Common myeloid progenitor, CD34-positive (primary cell): Measurements from ENCODE around the gene SLC16A3.

Experiments used
- CTCF ChIA-PET: fragments of 350-600 bp; sonication (Branson Sonifier 250); formaldehyde crosslinking; loops from one replicate; lab custom pipeline; 2021; ENCODE audit warnings: antibody characterized with exemption; lab: Charles Lee
- POLR2A ChIA-PET: fragments of 350-600 bp; sonication (Branson Sonifier 250); formaldehyde crosslinking; loops from one replicate; lab custom pipeline; 2021; ENCODE audit warnings: antibody characterized with exemption; lab: Charles Lee
- DNase-seq, 3 donors: peaks; one replicate each; pipeline versions ENCODE4 v3.0.0 to v3.0.0-alpha.2; 2013
- H3K27ac ChIP-seq, 2 experiments: 1 replicate in 1 of 2; 2 replicates in 1 of 2; pipeline ENCODE4 v1.7.0; 2013; ENCODE audit warnings: inconsistent platforms in 2 of 2, low read length in 2 of 2, mild to moderate bottlenecking in 2 of 2, low read depth in 1 of 2, moderate library complexity in 1 of 2; ENCODE audit not compliant: severe bottlenecking in 2 of 2, insufficient read depth in 1 of 2, poor library complexity in 1 of 2
- H3K27me3 ChIP-seq, 5 experiments: replicated peaks in 2 of 5; 1 replicate in 3 of 5; 2 replicates in 2 of 5; pipeline versions ENCODE4 v1.6.1 to v1.7.0; 2013; ENCODE audit warnings: low read length in 4 of 5, mild to moderate bottlenecking in 2 of 5, moderate library complexity in 2 of 5, inconsistent platforms in 1 of 5; ENCODE audit not compliant: insufficient read depth in 5 of 5, control insufficient read depth in 4 of 5
- H3K36me3 ChIP-seq, 4 experiments: 1 replicate in 2 of 4; 2 replicates in 2 of 4; pipeline versions ENCODE4 v1.6.1 to v1.7.0; 2013; ENCODE audit warnings: low read length in 3 of 4, control low read depth in 1 of 4, mild to moderate bottlenecking in 1 of 4; ENCODE audit not compliant: control insufficient read depth in 4 of 4, insufficient read depth in 4 of 4
- H3K4me1 ChIP-seq, 4 experiments: 1 replicate in 3 of 4; 2 replicates in 1 of 4; pipeline versions ENCODE4 v1.6.1 to v1.7.1; 2013; ENCODE audit warnings: low read length in 3 of 4, mild to moderate bottlenecking in 3 of 4, control low read depth in 1 of 4, inconsistent platforms in 1 of 4, moderate library complexity in 1 of 4; ENCODE audit not compliant: control insufficient read depth in 4 of 4, insufficient read depth in 4 of 4; ENCODE audit errors: control extremely low read depth in 1 of 4
- H3K4me3 ChIP-seq, 7 experiments: 1 replicate in 4 of 7; 2 replicates in 3 of 7; pipeline versions ENCODE4 v1.5.1 to v1.7.0; 2013; ENCODE audit warnings: mild to moderate bottlenecking in 7 of 7, low read length in 6 of 7, moderate library complexity in 6 of 7, inconsistent platforms in 2 of 7, low read depth in 2 of 7, control low read depth in 1 of 7; ENCODE audit not compliant: insufficient read depth in 4 of 7, control insufficient read depth in 1 of 7; ENCODE audit errors: extremely low read depth in 1 of 7
- H3K9me3 ChIP-seq, 5 experiments: 1 replicate in 4 of 5; 2 replicates in 1 of 5; pipeline versions ENCODE4 v1.6.1 to v1.7.1; 2013; ENCODE audit warnings: low read length in 4 of 5, mild to moderate bottlenecking in 2 of 5, inconsistent platforms in 1 of 5, low read depth in 1 of 5, moderate library complexity in 1 of 5; ENCODE audit not compliant: control insufficient read depth in 4 of 5, insufficient read depth in 2 of 5; ENCODE audit errors: control extremely low read depth in 1 of 5
- WGBS: methylation state at CpG from one replicate; pipeline ENCODE4 v1.1.5; 2013; ENCODE audit not compliant: insufficient coverage; 5-methylcytosine and 5-hydroxymethylcytosine counted together

SLC16A3 gene

GRCh38 chr17:82246365-82247181, 17.7 kb downstream of the SLC16A3 start:
- H3K4me3 ChIP-seq, result no peak overlapping the region
- H3K9me3 ChIP-seq, result no peaks in the 10 kb centered on the region
- ChIA-PET CTCF (interaction anchor here (1.6 to 2.7 kb wide), 2 partner anchors 11 to 51 kb away, joined by 6 to 9 read pairs; no protein-coding TSS in a partner anchor), POLR2A (interaction anchor here (0.5 kb wide), 1 partner anchor 35 kb away, joined by 5 read pairs; no protein-coding TSS in a partner anchor)
- no peaks in the 10 kb centered on the region for H3K27me3 ChIP-seq
- peak overlapping the region in 1 of 2 experiments; percentile 64 for H3K27ac ChIP-seq
- WGBS, result 67% methylated on average over 22 of the region's 27 CpGs
- no peak for DNase-seq
- H3K4me1 ChIP-seq, result peaks cover 0 to 33% (median 31%) of the 10 kb centered on the region in 4 experiments
- peaks cover 9 to 95% (median 66%) of the 10 kb centered on the region in 4 experiments for H3K36me3 ChIP-seq

GRCh38 chr17:82247182-82247823, 18.5 kb downstream of the SLC16A3 start:
- no peak for DNase-seq
- 56% methylated on average over 14 of the region's 22 CpGs for WGBS
- Histone ChIP-seq H3K4me1 (peaks cover 0 to 26% (median 24%) of the 10 kb centered on the region in 4 experiments), H3K4me3 (no peak overlapping the region), H3K27ac (peak overlapping the region in 1 of 2 experiments; percentile 64), H3K27me3 (no peaks in the 10 kb centered on the region), H3K36me3 (peaks cover 9 to 97% (median 72%) of the 10 kb centered on the region in 4 experiments), H3K9me3 (no peaks in the 10 kb centered on the region)
- ChIA-PET CTCF (interaction anchor here (1.6 to 2.7 kb wide), 2 partner anchors 11 to 51 kb away, joined by 6 to 9 read pairs; no protein-coding TSS in a partner anchor), POLR2A (interaction anchor here (0.5 kb wide), 1 partner anchor 35 kb away, joined by 5 read pairs; no protein-coding TSS in a partner anchor)

GRCh38 chr17:82247856-82248671, 19.2 kb downstream of the SLC16A3 start:
- ChIA-PET CTCF (interaction anchor here (1.6 kb wide), 1 partner anchor 12 kb away, joined by 6 read pairs; no protein-coding TSS in a partner anchor), POLR2A (interaction anchor here (0.6 kb wide), 1 partner anchor 23 kb away, joined by 3 read pairs; no protein-coding TSS in a partner anchor)
- H3K4me3 ChIP-seq, result no peak overlapping the region
- H3K9me3 ChIP-seq, result no peaks in the 10 kb centered on the region
- H3K4me1 ChIP-seq, result peaks cover 0 to 19% (median 16%) of the 10 kb centered on the region in 4 experiments
- no peaks in the 10 kb centered on the region for H3K27me3 ChIP-seq
- H3K36me3 ChIP-seq, result peaks cover 17 to 99% (median 74%) of the 10 kb centered on the region in 4 experiments
- H3K27ac ChIP-seq, result no peak overlapping the region
- WGBS, result 97% methylated on average over 24 of the region's 28 CpGs
- DNase-seq, result no peak

- ChIA-PET POLR2A (no interaction called here), CTCF (no interaction called here)
- 96% methylated on average over 36 of the region's 54 CpGs for WGBS
- no peak for DNase-seq
- no peak overlapping the region for H3K4me3 ChIP-seq
- H3K27ac ChIP-seq, result no peak overlapping the region
- H3K9me3 ChIP-seq, result no peaks in the 10 kb centered on the region
- no peaks in the 10 kb centered on the region for H3K27me3 ChIP-seq
- H3K4me1 ChIP-seq, result peaks cover 0 to 19% (median 13%) of the 10 kb centered on the region in 4 experiments
- H3K36me3 ChIP-seq, result peaks cover 19 to 95% (median 70%) of the 10 kb centered on the region in 4 experiments
These were observed 20.2 kb downstream of the SLC16A3 start for GRCh38 chr17:82248815-82249674.

GRCh38 chr17:82249896-82250581, 21.2 kb downstream of the SLC16A3 start:
- H3K27ac ChIP-seq, result no peak overlapping the region
- no peak for DNase-seq
- 95% methylated on average over 33 of the region's 33 CpGs for WGBS
- ChIA-PET POLR2A (interaction anchor here (1.2 kb wide), 1 partner anchor 8 kb away, joined by 4 read pairs; no protein-coding TSS in a partner anchor), CTCF (interaction anchor here (0.9 to 1.5 kb wide), 2 partner anchors 8 to 10 kb away, joined by 3 to 4 read pairs; no protein-coding TSS in a partner anchor)
- H3K4me3 ChIP-seq, result no peak overlapping the region
- peaks cover 19 to 86% (median 61%) of the 10 kb centered on the region in 4 experiments for H3K36me3 ChIP-seq
- no peaks in the 10 kb centered on the region for H3K27me3 ChIP-seq
- peaks cover 0 to 19% (median 13%) of the 10 kb centered on the region in 4 experiments for H3K4me1 ChIP-seq
- H3K9me3 ChIP-seq, result no peaks in the 10 kb centered on the region
